Measurements from ENCODE around the gene NTNG1. TPM values are rescaled to one million over a fixed set of nuclear protein-coding genes. Genes with fewer than 3 reads are reported as not detected.
A peak's percentile ranks its signal among the peaks of the same experiment; 100 is the strongest.

Gene NTNG1
- total and polyA plus RNA-seq, 10 of the 15 experiments (the other 5 are each of a cell fraction or from before 2014, with no cell fraction given) = 0.18 to 2.3 (median 1.1) TPM; not detected in 1

GRCh38 chr1:107450899-107451664 lies 310.2 kb downstream of the NTNG1 start (continued):
- no peak for TF ChIP-seq RFX5 (IDR thresholded peaks at IDR 0.05; ENCODE audit: low read depth, low read length)
- 0 out of 2 replicates have a peak, but pooled peaks have one; percentile 38 for TF ChIP-seq DPF2 (IDR thresholded peaks at IDR 0.05)
- TF ChIP-seq SMAD1 (IDR thresholded peaks at IDR 0.05; ENCODE audit: low read depth, partially characterized antibody) = no peak
- TF ChIP-seq USF1 (IDR thresholded peaks at IDR 0.05; ENCODE audit: borderline replicate concordance, extremely low read length, insufficient read depth, low read depth, low read length) = no peak
- TF ChIP-seq KAT2A (conservative IDR thresholded peaks at IDR 0.05; ENCODE audit: control insufficient read depth, low read depth, low read length) = no peak
- no peak for TF ChIP-seq WRNIP1 (IDR thresholded peaks at IDR 0.05; ENCODE audit: borderline replicate concordance, low read depth, low read length)
- TF ChIP-seq ZNF384 (IDR thresholded peaks at IDR 0.05; ENCODE audit: borderline replicate concordance, low read depth, low read length) = peak; percentile 97
- peak; percentile 77 for TF ChIP-seq TAF1 (IDR thresholded peaks at IDR 0.05; ENCODE audit: borderline replicate concordance, low read depth, low read length)
- peak; percentile 71; the same call in 1 of the 2 replicates for TF ChIP-seq FOXM1 (IDR thresholded peaks at IDR 0.05; ENCODE audit: low read depth, low read length)
- 0 out of 2 replicates have a peak, but pooled peaks have one; percentile 62 for TF ChIP-seq SMARCA5 (IDR thresholded peaks at IDR 0.05)
- TF ChIP-seq SREBF1 (IDR thresholded peaks at IDR 0.05; ENCODE audit: low read length) = no peak
- no peak for TF ChIP-seq EGR1 (IDR thresholded peaks at IDR 0.05; ENCODE audit: borderline replicate concordance in 1 of 2, low read depth in 2 of 2, low read length in 2 of 2)
- TF ChIP-seq YY1 (IDR thresholded peaks at IDR 0.05; ENCODE audit: low read depth, low read length) = peak; percentile 97
- no peak for TF ChIP-seq REST (IDR thresholded peaks at IDR 0.05; ENCODE audit: low read depth, low read length)
- TF ChIP-seq GABPA (IDR thresholded peaks at IDR 0.05; ENCODE audit: low read depth) = 0 out of 2 replicates have a peak, but pooled peaks have one; percentile 15
- TF ChIP-seq CTCF (IDR thresholded peaks at IDR 0.05 in 2 of 3, conservative IDR thresholded peaks at IDR 0.05 in 1 of 3; ENCODE audit: control insufficient read depth in 2 of 3, extremely low read depth in 1 of 3, insufficient read depth in 1 of 3, low read depth in 3 of 3, low read length in 3 of 3) = no peak
- TF ChIP-seq IKZF1 (conservative IDR thresholded peaks at IDR 0.05) = peak; percentile 50
- 0 out of 2 replicates have a peak, but pooled peaks have one; percentile 68 for TF ChIP-seq RBBP5 (conservative IDR thresholded peaks at IDR 0.05)
- TF ChIP-seq ZBTB4 (CRISPR knock-in tag; IDR thresholded peaks at IDR 0.05) = no peak
- no peak for TF ChIP-seq NRF1 (conservative IDR thresholded peaks at IDR 0.05; ENCODE audit: low read depth, low read length)
